PC-9 (cell line): Measurements from ENCODE around the gene MYCL. TPM values are rescaled to one million over a fixed set of nuclear protein-coding genes. Genes with fewer than 3 reads are reported as not detected.
"Not testable (repeated sequence)": the region's sequence is repeated elsewhere in the genome, so short reads cannot be mapped to it uniquely, and the experiment has no call there.

Experiments used
- BruUV-seq: library from RNA; stranded (reverse); fragments of 400-500 nt; replicated peaks from 2 replicates; lab custom pipeline; 2021; lab: Mats Ljungman, UMichigan
- CTCF ChIA-PET: fragments of 300-600 bp; sonication (Branson Sonifier 250); formaldehyde crosslinking; loops from one replicate; lab custom pipeline; 2022; ENCODE audit warnings: antibody characterized with exemption; lab: Charles Lee
- POLR2A ChIA-PET: fragments of 300-600 bp; sonication (Branson Sonifier 250); formaldehyde crosslinking; loops from one replicate; lab custom pipeline; 2022; ENCODE audit warnings: antibody characterized with exemption; ENCODE audit not compliant: unreplicated experiment; lab: Charles Lee
- DNase-seq, 2 experiments: peaks; one replicate each; pipeline versions ENCODE4 v3.0.0 to v3.0.0-alpha.2; 2015 to 2022; ENCODE audit warnings: mixed read lengths in 1 of 2
- H2AFZ ChIP-seq: fragments of 200-600 bp; sonication (generic); 2 replicates; pipeline ENCODE4 v1.8.1; 2017; ENCODE audit warnings: antibody characterized with exemption
- H3F3A ChIP-seq: fragments of 200-600 bp; sonication (generic); 2 replicates; pipeline ENCODE4 v1.8.1; 2017; ENCODE audit warnings: antibody characterized with exemption, mild to moderate bottlenecking, low read depth; ENCODE audit not compliant: insufficient read depth
- H3K27ac ChIP-seq: fragments of 200-600 bp; sonication (generic); 2 replicates; pipeline ENCODE4 v1.6.1; 2016; ENCODE audit warnings: mixed run types
- H3K27me3 ChIP-seq: fragments of 200-600 bp; sonication (generic); 2 replicates; pipeline ENCODE4 v1.6.1; 2016; ENCODE audit warnings: low read depth, mixed run types; ENCODE audit not compliant: insufficient read depth
- H3K36me3 ChIP-seq: fragments of 200-600 bp; sonication (generic); 2 replicates; pipeline ENCODE4 v1.6.1; 2016; ENCODE audit warnings: low read depth, mixed run types
- H3K4me1 ChIP-seq: fragments of 200-600 bp; sonication (generic); replicated peaks from 2 replicates; pipeline ENCODE4 v1.6.1; 2016; ENCODE audit warnings: mixed run types; ENCODE audit not compliant: insufficient read depth
- H3K4me2 ChIP-seq: fragments of 200-600 bp; sonication (generic); 2 replicates; pipeline ENCODE4 v1.6.1; 2017; ENCODE audit warnings: mixed run types
- H3K4me3 ChIP-seq: fragments of 200-600 bp; sonication (generic); 2 replicates; pipeline ENCODE4 v1.6.1; 2016; ENCODE audit warnings: mixed run types
- H3K79me2 ChIP-seq: fragments of 200-600 bp; sonication (generic); 2 replicates; pipeline ENCODE4 v1.6.1; 2017; ENCODE audit warnings: low read depth, mixed run types
- H3K9me2 ChIP-seq: fragments of 200-600 bp; sonication (generic); 2 replicates; pipeline ENCODE4 v1.8.1; 2017; ENCODE audit warnings: mild to moderate bottlenecking; ENCODE audit not compliant: insufficient read depth
- H3K9me3 ChIP-seq: fragments of 200-600 bp; sonication (generic); 2 replicates; pipeline ENCODE4 v1.8.1; 2016; ENCODE audit warnings: low read depth; ENCODE audit not compliant: insufficient read depth
- H4K20me1 ChIP-seq: fragments of 200-600 bp; sonication (generic); 2 replicates; pipeline ENCODE4 v1.8.1; 2017; ENCODE audit not compliant: insufficient read depth
- CTCF ChIP-seq: fragments of 200-600 bp; sonication (generic); conservative IDR thresholded peaks from 2 replicates; pipeline ENCODE4 v1.6.1; 2017; ENCODE audit warnings: mixed run types, antibody characterized with exemption, mild to moderate bottlenecking, moderate library complexity
- EZH2 ChIP-seq: fragments of 200-600 bp; sonication (generic); IDR thresholded peaks from 2 replicates; pipeline ENCODE4 v1.8.0; 2017; ENCODE audit warnings: antibody characterized with exemption, low read depth
- intact Hi-C: fragments of 100-400 bp; cut with micrococcal nuclease; formaldehyde crosslinking; loops from one replicate; pipeline ENCODE4 v1.10.0; 2022; ENCODE audit not compliant: unreplicated experiment
- total RNA-seq: library from RNA; stranded (reverse); gene quantifications from 2 replicates; pipeline ENCODE4 v1.2.3, GENCODE V29; 2021

Gene MYCL
- total RNA-seq, 1 experiment from 2014 or later: 3.8 TPM

DNA sequence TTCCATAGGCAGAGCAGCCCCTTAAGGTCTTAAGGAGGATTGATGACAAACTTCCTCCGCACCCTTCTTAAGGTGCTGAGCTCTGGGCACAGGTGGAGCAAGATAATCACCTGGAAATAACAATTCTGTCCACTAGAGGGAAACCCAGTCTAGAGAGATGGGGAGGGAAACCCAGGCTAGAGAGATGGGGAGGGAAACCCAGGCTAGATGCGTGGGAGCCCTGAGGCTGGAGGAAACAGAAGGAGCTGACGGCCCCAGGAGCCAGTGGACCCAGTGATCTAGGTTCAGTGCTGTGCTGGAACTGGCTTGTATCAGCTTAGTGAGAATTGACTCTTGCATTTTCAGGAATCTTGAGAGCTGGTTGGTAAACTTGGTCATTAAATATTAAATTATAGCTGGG, 17.8 kb upstream of the MYCL start:
- peak; percentile 90 for TF ChIP-seq CTCF
- no peak for TF ChIP-seq EZH2
- H3F3A ChIP-seq: no peaks in the 10 kb centered on the region
- H3K9me3 ChIP-seq: no peaks in the 10 kb centered on the region
- H3K9me2 ChIP-seq: no peaks in the 10 kb centered on the region
- BruUV-seq: no TSS peak
- intact Hi-C loops: loop anchor here (1.0 to 5.0 kb wide), 6 partner anchors 54 to 485 kb away; no protein-coding TSS in a partner anchor
- POLR2A ChIA-PET: interaction anchor here (0.5 to 0.6 kb wide), 2 partner anchors 116 to 790 kb away, joined by 3 to 6 read pairs; no protein-coding TSS in a partner anchor
- H4K20me1 ChIP-seq: no peaks in the 10 kb centered on the region
- H3K36me3 ChIP-seq: no peaks in the 10 kb centered on the region
- peak; percentile 54 to 61 for DNase-seq
- H3K27me3 ChIP-seq: no peaks in the 10 kb centered on the region
- H3K4me3 ChIP-seq: no peak overlapping the region
- H2AFZ ChIP-seq: no peak overlapping the region
- no peak overlapping the region for H3K27ac ChIP-seq
- CTCF ChIA-PET: interaction anchor here (0.5 to 1.7 kb wide), 24 partner anchors 9 to 419 kb away, joined by 3 to 33 read pairs (median 5); no protein-coding TSS in a partner anchor
- H3K4me1 ChIP-seq: no peaks in the 10 kb centered on the region
- no peaks in the 10 kb centered on the region for H3K79me2 ChIP-seq
- no peak overlapping the region for H3K4me2 ChIP-seq

DNA sequence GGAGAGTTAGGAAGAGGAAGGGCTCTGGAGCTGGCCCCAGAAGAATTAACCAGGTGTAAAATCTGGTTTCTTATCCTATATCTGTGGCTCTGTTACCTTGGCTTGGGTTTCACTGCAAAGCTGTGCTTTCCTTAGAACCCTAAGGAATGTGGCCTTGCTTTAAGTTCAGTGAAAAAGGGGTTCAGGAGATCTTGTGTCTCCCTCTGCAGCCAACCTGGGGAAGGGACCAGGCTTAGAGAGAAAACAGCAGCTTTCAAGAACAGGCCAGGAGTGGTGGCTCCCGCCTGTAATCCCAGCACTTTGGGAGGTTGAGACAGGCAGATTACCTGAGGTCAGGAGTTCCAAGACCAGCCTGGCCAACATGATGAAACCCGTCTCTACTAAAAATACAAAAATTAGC, 16.1 kb upstream of the MYCL start:
- DNase-seq: no peak
- no TSS peak for BruUV-seq
- no peaks in the 10 kb centered on the region for H3K79me2 ChIP-seq
- no peaks in the 10 kb centered on the region for H4K20me1 ChIP-seq
- no peak; the same call in 1 of the 2 replicates for TF ChIP-seq CTCF
- TF ChIP-seq EZH2: no peak
- H3K36me3 ChIP-seq: no peaks in the 10 kb centered on the region
- no peaks in the 10 kb centered on the region for H3K27me3 ChIP-seq
- no peak overlapping the region for H3K4me2 ChIP-seq
- no peaks in the 10 kb centered on the region for H3K9me3 ChIP-seq
- intact Hi-C loops: loop anchor here (2.0 to 5.0 kb wide), 3 partner anchors 159 to 487 kb away; no protein-coding TSS in a partner anchor
- no peak overlapping the region for H2AFZ ChIP-seq
- H3K9me2 ChIP-seq: no peaks in the 10 kb centered on the region
- POLR2A ChIA-PET: no interaction called here
- no peaks in the 10 kb centered on the region for H3F3A ChIP-seq
- CTCF ChIA-PET: interaction anchor here (0.6 to 1.5 kb wide), 4 partner anchors 18 to 118 kb away, joined by 3 to 10 read pairs (median 4); no protein-coding TSS in a partner anchor
- H3K4me3 ChIP-seq: no peak overlapping the region
- no peak overlapping the region for H3K27ac ChIP-seq
- no peaks in the 10 kb centered on the region for H3K4me1 ChIP-seq

DNA sequence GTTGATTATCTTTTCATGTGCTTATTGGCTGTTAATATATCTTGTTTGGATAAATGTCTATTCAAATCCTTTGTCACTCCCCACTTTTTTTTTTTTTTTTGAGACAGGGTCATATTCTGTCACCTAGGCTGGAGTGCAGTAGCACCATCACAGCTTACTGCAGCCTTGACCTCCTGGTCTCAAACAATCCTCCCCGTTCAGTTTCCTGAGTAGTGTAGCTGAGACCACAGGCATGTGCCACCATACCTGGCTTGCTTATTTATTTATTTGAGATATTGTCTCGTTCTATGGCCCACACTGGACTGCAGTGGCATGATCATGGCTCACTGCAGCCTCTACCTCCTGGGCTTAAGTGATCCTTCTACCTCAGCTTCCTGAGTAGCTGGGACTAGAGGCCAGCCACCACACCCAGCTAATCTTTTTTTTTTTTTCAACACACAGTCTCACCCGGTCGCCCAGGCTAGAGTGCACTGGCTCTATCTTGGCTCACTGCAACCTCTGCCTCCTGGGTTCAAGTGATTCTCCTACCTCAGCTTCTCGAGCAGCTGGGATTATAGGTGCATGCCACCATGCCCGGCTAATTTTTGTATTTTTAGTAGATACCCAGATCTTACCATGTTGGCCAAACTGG, 13.9 kb upstream of the MYCL start:
- Histone ChIP-seq H3K4me3 (no peak overlapping the region), H3F3A (no peaks in the 10 kb centered on the region), H3K4me2 (no peak overlapping the region), H3K79me2 (no peaks in the 10 kb centered on the region), H3K9me3 (no peaks in the 10 kb centered on the region), H3K9me2 (no peaks in the 10 kb centered on the region), H3K27me3 (no peaks in the 10 kb centered on the region), H2AFZ (no peak overlapping the region), H3K4me1 (no peaks in the 10 kb centered on the region), H3K36me3 (no peaks in the 10 kb centered on the region), H3K27ac (no peak overlapping the region), H4K20me1 (no peaks in the 10 kb centered on the region)
- intact Hi-C loops: loop anchor here (5.0 kb wide), 1 partner anchor 162 kb away; no protein-coding TSS in a partner anchor
- BruUV-seq: no TSS peak
- POLR2A ChIA-PET: interaction anchor here (0.6 kb wide), 4 partner anchors 17 to 1472 kb away, joined by 4 to 17 read pairs (median 6); no protein-coding TSS in a partner anchor
- TF ChIP-seq EZH2: no peak
- TF ChIP-seq CTCF: no peak
- DNase-seq: no peak
- CTCF ChIA-PET: interaction anchor here (0.6 kb wide), 3 partner anchors 56 to 420 kb away, joined by 4 to 17 read pairs (median 15); no protein-coding TSS in a partner anchor

DNA sequence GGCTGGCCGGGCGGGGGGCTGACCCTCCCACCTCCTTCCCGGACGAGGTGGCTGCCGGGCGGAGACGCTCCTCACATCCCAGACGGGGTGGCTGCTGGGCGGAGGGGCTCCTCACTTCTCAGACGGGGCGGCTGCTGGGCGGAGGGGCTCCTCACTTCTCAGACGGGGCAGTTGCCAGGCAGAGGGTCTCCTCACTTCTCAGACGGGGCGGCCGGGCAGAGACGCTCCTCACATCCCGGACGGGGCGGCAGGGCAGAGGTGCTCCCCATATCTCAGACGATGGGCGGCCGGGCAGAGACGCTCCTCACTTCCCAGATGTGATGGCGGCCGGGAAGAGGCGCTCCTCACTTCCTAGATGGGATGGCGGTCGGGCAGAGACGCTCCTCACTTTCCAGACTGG, 11.4 kb upstream of the MYCL start:
- H3K4me3 ChIP-seq, H3K4me2 ChIP-seq, H3K9me2 ChIP-seq, H3K79me2 ChIP-seq, H2AFZ ChIP-seq, H3K36me3 ChIP-seq, H3K9me3 ChIP-seq, POLR2A ChIA-PET, CTCF ChIA-PET, BruUV-seq, H3K27ac ChIP-seq, intact Hi-C loops, H3K4me1 ChIP-seq, DNase-seq, H3F3A ChIP-seq, H4K20me1 ChIP-seq, H3K27me3 ChIP-seq: not testable (repeated sequence)
